H1 (cell line): ENCODE data around the gene NLGN4X. TPM values are rescaled to one million over a fixed set of nuclear protein-coding genes. Genes with fewer than 3 reads are reported as not detected.

Source experiments
- CTCF ChIA-PET: fragments of 300-600 bp; sonication (Branson Sonifier 250); formaldehyde crosslinking; loops from one replicate; lab custom pipeline; 2021; ENCODE audit not compliant: partially characterized antibody; lab: Charles Lee
- POLR2A ChIA-PET: fragments of 300-600 bp; sonication (Branson Sonifier 250); formaldehyde crosslinking; loops from one replicate; lab custom pipeline; 2021; ENCODE audit warnings: inconsistent platforms; ENCODE audit not compliant: partially characterized antibody; lab: Charles Lee
- DNase-seq, 2 experiments: peaks; one replicate each; pipeline versions ENCODE4 v3.0.0 to v3.0.0-alpha.2; 2010 to 2022; ENCODE audit warnings: low spot score in 2 of 2, low read depth in 1 of 2, mixed read lengths in 1 of 2
- FAIRE-seq: peaks from 2 replicates; lab custom pipeline; 2011; peaks lifted over from hg19 to GRCh38; lab: Jason Lieb, UNC
- H2AFZ ChIP-seq: 2 replicates; pipeline ENCODE4 v1.8.1; 2012; ENCODE audit warnings: low read length, inconsistent platforms
- H2AK5ac ChIP-seq: 2 replicates; pipeline ENCODE4 v1.6.1; 2013; ENCODE audit warnings: low read depth, low read length
- H2BK120ac ChIP-seq: replicated peaks from 2 replicates; pipeline ENCODE3; 2013; ENCODE audit warnings: low read depth, low read length, inconsistent platforms
- H2BK12ac ChIP-seq: 2 replicates; pipeline ENCODE4 v1.6.1; 2013; ENCODE audit warnings: low read depth, low read length
- H2BK15ac ChIP-seq: 2 replicates; pipeline ENCODE4 v1.6.1; 2013; ENCODE audit warnings: low read length
- H2BK20ac ChIP-seq: 2 replicates; pipeline ENCODE4 v1.6.1; 2013; ENCODE audit warnings: low read length
- H2BK5ac ChIP-seq: 2 replicates; pipeline ENCODE4 v1.6.1; 2013; ENCODE audit warnings: low read depth, low read length
- H3K14ac ChIP-seq: 2 replicates; pipeline ENCODE4 v1.6.1; 2013; ENCODE audit warnings: inconsistent platforms; ENCODE audit not compliant: insufficient read length
- H3K18ac ChIP-seq: 2 replicates; pipeline ENCODE4 v1.6.1; 2013; ENCODE audit warnings: low read length; ENCODE audit errors: extremely low read depth
- H3K23ac ChIP-seq: 2 replicates; pipeline ENCODE4 v1.6.1; 2013; ENCODE audit warnings: inconsistent platforms; ENCODE audit not compliant: insufficient read length
- H3K23me2 ChIP-seq: 2 replicates; pipeline ENCODE4 v1.6.1; 2013; ENCODE audit warnings: low read depth, low read length
- H3K27ac ChIP-seq: 2 replicates; pipeline ENCODE4 v1.6.1; 2011; ENCODE audit warnings: low read depth, low read length, inconsistent platforms
- H3K27me3 ChIP-seq, 4 experiments: replicated peaks in 1 of 4; 1 replicate in 1 of 4; 2 replicates in 3 of 4; pipeline versions ENCODE4 v1.6.1 to v1.8.1; 2011 to 2013; ENCODE audit warnings: low read length in 3 of 4, mild to moderate bottlenecking in 3 of 4, inconsistent platforms in 2 of 4, mixed read lengths in 2 of 4, moderate library complexity in 1 of 4; ENCODE audit not compliant: control insufficient read depth in 3 of 4, insufficient read depth in 3 of 4; ENCODE audit errors: extremely low read depth in 1 of 4
- H3K36me3 ChIP-seq, 4 experiments: 2 replicates each; pipeline versions ENCODE4 v1.6.1 to v1.8.1; 2011 to 2013; ENCODE audit warnings: mild to moderate bottlenecking in 4 of 4, low read length in 3 of 4, moderate library complexity in 2 of 4, control low read depth in 1 of 4, inconsistent platforms in 1 of 4; ENCODE audit not compliant: insufficient read depth in 4 of 4, control insufficient read depth in 2 of 4
- H3K4ac ChIP-seq: replicated peaks from 2 replicates; pipeline ENCODE3; 2013; ENCODE audit warnings: low read length, low read depth, mixed read lengths, inconsistent platforms; ENCODE audit not compliant: insufficient read length
- H3K4me1 ChIP-seq, 4 experiments: replicated peaks in 1 of 4; 1 replicate in 1 of 4; 2 replicates in 3 of 4; pipeline versions ENCODE4 v1.6.1 to v1.8.1; 2011 to 2013; ENCODE audit warnings: low read length in 3 of 4, inconsistent platforms in 2 of 4, mixed read lengths in 1 of 4; ENCODE audit not compliant: insufficient read depth in 4 of 4, control insufficient read depth in 3 of 4
- H3K4me2 ChIP-seq, 2 experiments: 2 replicates each; pipeline versions ENCODE4 v1.6.1 to v1.8.1; 2011 to 2013; ENCODE audit warnings: low read depth in 2 of 2, low read length in 2 of 2, control low read depth in 1 of 2, inconsistent platforms in 1 of 2, mild to moderate bottlenecking in 1 of 2; ENCODE audit not compliant: insufficient read depth in 1 of 2
- H3K4me3 ChIP-seq, 4 experiments: fragments of 200-600, 300-600 bp in 1 of 4; sonication (generic), shearing (Covaris generic), sonication (Bioruptor Twin) in 1 of 4; 2 replicates each; pipeline versions ENCODE4 v1.5.1 to v1.8.1; 2011 to 2016; ENCODE audit warnings: low read length in 4 of 4, low read depth in 3 of 4, control low read depth in 2 of 4, inconsistent platforms in 2 of 4, mild to moderate bottlenecking in 2 of 4, mixed read lengths in 1 of 4, moderate library complexity in 1 of 4; ENCODE audit not compliant: insufficient read depth in 2 of 4; ENCODE audit errors: extremely low read depth in 1 of 4
- H3K56ac ChIP-seq: replicated peaks from 2 replicates; pipeline ENCODE3; 2013; ENCODE audit warnings: low read depth, mild to moderate bottlenecking, mixed read lengths, low read length, inconsistent platforms; ENCODE audit not compliant: insufficient read length
- H3K79me1 ChIP-seq: 2 replicates; pipeline ENCODE4 v1.6.1; 2013; ENCODE audit warnings: low read depth, low read length, control low read depth
- H3K79me2 ChIP-seq, 2 experiments: 2 replicates each; pipeline versions ENCODE4 v1.6.1 to v1.8.1; 2012 to 2013; ENCODE audit warnings: low read length in 2 of 2, mild to moderate bottlenecking in 2 of 2, inconsistent platforms in 1 of 2; ENCODE audit not compliant: insufficient read depth in 2 of 2, control insufficient read depth in 1 of 2
- H3K9ac ChIP-seq, 4 experiments: replicated peaks in 1 of 4; 1 replicate in 1 of 4; 2 replicates in 3 of 4; pipeline versions ENCODE4 v1.6.1 to v1.8.1; 2011 to 2013; ENCODE audit warnings: low read depth in 3 of 4, low read length in 3 of 4, control low read depth in 2 of 4, mild to moderate bottlenecking in 2 of 4, moderate library complexity in 2 of 4, inconsistent platforms in 1 of 4; ENCODE audit errors: extremely low read depth in 1 of 4
- H3K9me3 ChIP-seq, 2 experiments: 2 replicates each; pipeline versions ENCODE4 v1.6.1 to v1.8.1; 2012 to 2013; ENCODE audit warnings: mild to moderate bottlenecking in 2 of 2, moderate library complexity in 2 of 2, control low read depth in 1 of 2, inconsistent platforms in 1 of 2, low read depth in 1 of 2, low read length in 1 of 2, mixed read lengths in 1 of 2; ENCODE audit not compliant: insufficient read depth in 2 of 2
- H4K20me1 ChIP-seq, 2 experiments: replicated peaks in 1 of 2; 2 replicates each; pipeline versions ENCODE3 to v1.8.1; 2011 to 2013; ENCODE audit warnings: inconsistent platforms in 2 of 2, low read length in 2 of 2, mild to moderate bottlenecking in 1 of 2; ENCODE audit not compliant: insufficient read depth in 2 of 2, control insufficient read depth in 1 of 2
- H4K5ac ChIP-seq: 2 replicates; pipeline ENCODE4 v1.6.1; 2013; ENCODE audit warnings: low read length, low read depth, mixed read lengths, inconsistent platforms; ENCODE audit not compliant: insufficient read length
- H4K8ac ChIP-seq: 2 replicates; pipeline ENCODE4 v1.8.0; 2013; ENCODE audit warnings: mild to moderate bottlenecking, moderate library complexity, low read length, inconsistent platforms; ENCODE audit not compliant: insufficient read depth; ENCODE audit errors: extremely low read depth
- H4K91ac ChIP-seq: replicated peaks from 2 replicates; pipeline ENCODE3; 2013; ENCODE audit warnings: low read length, mixed read lengths, inconsistent platforms; ENCODE audit not compliant: insufficient read length
- CHD2 ChIP-seq: IDR thresholded peaks from 2 replicates; pipeline ENCODE4 v1.6.1; 2012; ENCODE audit warnings: low read length, improper control_type of control experiment
- E2F6 ChIP-seq: IDR thresholded peaks from 2 replicates; pipeline ENCODE4 v1.6.1; 2012; ENCODE audit warnings: inconsistent platforms
- JUN ChIP-seq: IDR thresholded peaks from 2 replicates; pipeline ENCODE4 v1.6.1; 2011; ENCODE audit warnings: low read depth, mild to moderate bottlenecking, improper control_type of control experiment, low read length
- KDM5A ChIP-seq: fragments of 200-600 bp; IDR thresholded peaks from 2 replicates; pipeline ENCODE4 v1.7.1; 2012; ENCODE audit warnings: mild to moderate bottlenecking, low read length, inconsistent platforms, mixed read lengths
- SP1 ChIP-seq: IDR thresholded peaks from 2 replicates; pipeline ENCODE4 v1.6.1; 2011; ENCODE audit warnings: low read depth, low read length
- polyA plus RNA-seq, 7 experiments: library from polyadenylated mRNA; depleted of rRNA in 3 of 7; stranded (reverse) in 5 of 7; unstranded in 2 of 7; fragments of >200 nt in 5 of 7; fragments of 200-250 nt in 2 of 7; gene quantifications; 1 replicate in 5 of 7; 2 replicates in 1 of 7; 4 replicates in 1 of 7; pipeline versions ENCODE4 v1.2.1 to v1.2.3, GENCODE V29; 2011 to 2013; ENCODE audit warnings: missing spikeins in 2 of 7, mixed read lengths in 2 of 7
- total RNA-seq: library from RNA; stranded (reverse); fragmentation: NEBNext Ultra II Directional; extraction: Animal tissue kit (Norgen Biotek cat#: 25700); gene quantifications from 2 replicates; pipeline ENCODE4 v1.2.1, GENCODE V29; 2021

Gene NLGN4X
- total and polyA plus RNA-seq, 2 of the 8 experiments (the other 6 are each of a cell fraction or from before 2014, with no cell fraction given), result 104 to 124 TPM

GRCh38 chrX:6005856-6006255, 222.8 kb downstream of the NLGN4X start:
- no peak overlapping the region for H2BK120ac ChIP-seq
- H4K91ac ChIP-seq, result no peak overlapping the region
- peaks cover 0 to 7% (median 2%) of the 10 kb centered on the region in 4 experiments; a peak in 3 of 7 replicates for H3K4me1 ChIP-seq
- H3K4me2 ChIP-seq, result no peak overlapping the region
- H4K8ac ChIP-seq, result no peak overlapping the region
- no peaks in the 10 kb centered on the region for H3K23me2 ChIP-seq
- H2BK5ac ChIP-seq, result no peak overlapping the region
- H3K9ac ChIP-seq, result no peak overlapping the region
- H3K14ac ChIP-seq, result no peak overlapping the region
- no peak overlapping the region for H2BK15ac ChIP-seq
- DNase-seq (no peak), FAIRE-seq (no peak)
- no peak overlapping the region for H3K23ac ChIP-seq
- H3K27me3 ChIP-seq, result no peaks in the 10 kb centered on the region
- peaks cover 0 to 66% of the 10 kb centered on the region in 2 experiments; a peak in 2 of 4 replicates for H3K79me2 ChIP-seq
- H3K79me1 ChIP-seq, result no peaks in the 10 kb centered on the region
- H3K27ac ChIP-seq, result no peak overlapping the region
- no peak overlapping the region for H3K56ac ChIP-seq
- H2BK20ac ChIP-seq, result no peak overlapping the region
- CTCF ChIA-PET, result no interaction called here
- H4K20me1 ChIP-seq, result peaks cover 0 to 1% of the 10 kb centered on the region in 2 experiments
- POLR2A ChIA-PET, result no interaction called here
- H4K5ac ChIP-seq, result no peak overlapping the region
- H2BK12ac ChIP-seq, result no peak overlapping the region
- H3K9me3 ChIP-seq, result no peaks in the 10 kb centered on the region
- H3K36me3 ChIP-seq, result no peaks in the 10 kb centered on the region
- H3K4ac ChIP-seq, result no peak overlapping the region
- H3K18ac ChIP-seq, result no peak overlapping the region
- H2AK5ac ChIP-seq, result no peak overlapping the region
- TF ChIP-seq JUN, result no peak
- no peak for TF ChIP-seq E2F6
- no peak for TF ChIP-seq CHD2
- TF ChIP-seq KDM5A, result no peak
- no peak for TF ChIP-seq SP1
- no peak overlapping the region for H3K4me3 ChIP-seq
- H2AFZ ChIP-seq, result no peak overlapping the region
